Peyer's patch (tissue), 4 donors: ENCODE measurements around the gene SYT14.

Source experiments
- POLR2A ChIP-seq, 2 donors: fragments of 450-650 bp; IDR thresholded peaks; one replicate each; pipeline ENCODE4 v1.5.1; 2017; ENCODE audit warnings: antibody characterized with exemption in 2 of 2, mild to moderate bottlenecking in 2 of 2, moderate library complexity in 2 of 2
- TF ChIP-seq, protein P1 (sequence below), 6 experiments: fragments of 450-650 bp in 4 of 6; fragments of 200-600 bp in 2 of 6; sonication (generic) in 1 of 6; IDR thresholded peaks; one replicate each; pipeline ENCODE4 v1.5.1; 2017 to 2019; ENCODE audit warnings: antibody characterized with exemption in 6 of 6, mild to moderate bottlenecking in 3 of 6, moderate library complexity in 1 of 6

DNA sequence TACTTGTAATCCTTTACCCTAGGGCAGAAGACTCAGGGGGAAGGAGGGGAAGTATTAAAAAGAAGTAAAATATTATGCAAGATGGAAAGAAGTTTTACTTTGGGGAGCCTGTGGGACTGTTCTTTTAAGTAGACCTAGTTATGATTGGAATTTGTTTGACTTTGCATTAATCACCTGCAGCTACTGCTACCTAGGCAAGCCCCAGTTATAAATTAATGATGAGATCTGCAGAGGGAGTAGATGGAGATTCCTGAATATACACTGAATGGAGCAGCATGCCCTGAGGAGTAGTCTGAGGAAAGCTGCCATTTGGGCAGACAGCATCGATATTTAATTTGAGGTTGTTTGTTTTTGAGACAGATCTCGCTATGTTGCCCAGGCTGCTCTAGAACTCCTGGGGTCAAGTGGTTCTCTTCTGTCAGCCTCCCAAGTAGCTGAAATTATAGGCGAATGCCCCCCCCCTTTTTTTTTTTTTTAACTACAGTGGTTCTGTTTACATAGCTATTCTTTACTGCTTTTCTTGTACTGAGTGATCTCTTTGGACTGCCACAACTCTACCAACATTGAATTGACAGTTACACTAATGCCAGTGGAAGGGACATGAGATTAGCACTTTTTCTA lies 213.1 kb downstream of the SYT14 start:
- TF ChIP-seq, protein P1, sequence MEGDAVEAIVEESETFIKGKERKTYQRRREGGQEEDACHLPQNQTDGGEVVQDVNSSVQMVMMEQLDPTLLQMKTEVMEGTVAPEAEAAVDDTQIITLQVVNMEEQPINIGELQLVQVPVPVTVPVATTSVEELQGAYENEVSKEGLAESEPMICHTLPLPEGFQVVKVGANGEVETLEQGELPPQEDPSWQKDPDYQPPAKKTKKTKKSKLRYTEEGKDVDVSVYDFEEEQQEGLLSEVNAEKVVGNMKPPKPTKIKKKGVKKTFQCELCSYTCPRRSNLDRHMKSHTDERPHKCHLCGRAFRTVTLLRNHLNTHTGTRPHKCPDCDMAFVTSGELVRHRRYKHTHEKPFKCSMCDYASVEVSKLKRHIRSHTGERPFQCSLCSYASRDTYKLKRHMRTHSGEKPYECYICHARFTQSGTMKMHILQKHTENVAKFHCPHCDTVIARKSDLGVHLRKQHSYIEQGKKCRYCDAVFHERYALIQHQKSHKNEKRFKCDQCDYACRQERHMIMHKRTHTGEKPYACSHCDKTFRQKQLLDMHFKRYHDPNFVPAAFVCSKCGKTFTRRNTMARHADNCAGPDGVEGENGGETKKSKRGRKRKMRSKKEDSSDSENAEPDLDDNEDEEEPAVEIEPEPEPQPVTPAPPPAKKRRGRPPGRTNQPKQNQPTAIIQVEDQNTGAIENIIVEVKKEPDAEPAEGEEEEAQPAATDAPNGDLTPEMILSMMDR (IDR thresholded peaks at IDR 0.05): no peak
- TF ChIP-seq POLR2A (IDR thresholded peaks at IDR 0.05): no peak
